Measurements from ENCODE around the gene IL10RA.

IL10RA gene

DNA sequence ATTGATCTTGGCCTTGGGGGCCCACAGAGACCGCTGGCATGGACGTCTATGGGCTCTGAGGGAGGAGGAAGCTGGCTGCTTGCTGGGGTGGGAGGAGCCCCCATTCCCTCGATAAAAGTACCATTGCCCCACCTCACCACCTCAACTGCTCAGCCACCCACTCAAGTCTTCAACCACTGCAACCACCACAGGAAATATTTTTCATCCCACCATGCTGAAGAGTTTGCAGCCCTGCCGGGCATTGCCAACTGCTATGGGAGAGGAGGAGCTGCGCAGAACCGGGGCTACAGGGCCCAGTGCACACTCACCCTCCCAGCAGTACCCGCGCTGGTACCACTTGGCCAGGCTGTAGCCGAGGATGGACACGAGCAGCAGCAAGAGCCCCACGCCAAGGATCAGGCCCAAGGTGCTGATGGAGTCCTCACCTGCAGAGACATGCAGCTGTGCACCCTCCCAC lies 29.2 kb downstream of the IL10RA start:
- peaks cover 13% of the 10 kb centered on the region for H3K27me3 ChIP-seq (ENCODE audit: insufficient read depth, poor library complexity, severe bottlenecking)

DNA sequence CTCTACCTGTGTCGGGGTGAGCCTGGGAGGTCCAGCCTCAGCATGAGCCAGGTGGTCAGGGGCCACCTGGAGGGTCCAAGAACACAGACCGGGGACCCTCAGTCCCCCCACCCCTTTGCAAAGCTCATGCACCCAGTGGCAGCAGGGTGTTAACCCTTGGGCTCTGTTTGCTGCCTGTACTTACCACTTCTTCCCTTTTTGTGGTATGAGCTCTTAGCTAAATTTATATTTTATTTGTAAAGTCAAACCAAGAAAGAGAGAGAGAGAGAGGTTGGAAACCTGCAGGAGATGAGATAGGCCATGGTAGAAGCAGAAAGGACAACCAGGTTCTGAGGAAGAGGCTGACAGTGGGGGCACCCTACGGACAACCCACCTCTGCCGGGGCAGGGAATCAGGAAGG lies 29.9 kb downstream of the IL10RA start:
- Histone ChIP-seq H3K27ac (ENCODE audit: poor library complexity, severe bottlenecking) (no peak overlapping the region), H3K4me3 (ENCODE audit: severe bottlenecking) (no peak overlapping the region), H3K27me3 (ENCODE audit: insufficient read depth, poor library complexity, severe bottlenecking) (peaks cover 18% of the 10 kb centered on the region), H3K36me3 (ENCODE audit: low read depth) (no peaks in the 10 kb centered on the region), H3K4me1 (ENCODE audit: insufficient read depth, poor library complexity, severe bottlenecking) (no peaks in the 10 kb centered on the region), H3K9me3 (ENCODE audit: severe bottlenecking) (no peaks in the 10 kb centered on the region)
- DNase-seq (ENCODE audit: low spot score) (no peak), ATAC-seq (ENCODE audit: low read depth) (no peak)
- TF ChIP-seq, protein P1, sequence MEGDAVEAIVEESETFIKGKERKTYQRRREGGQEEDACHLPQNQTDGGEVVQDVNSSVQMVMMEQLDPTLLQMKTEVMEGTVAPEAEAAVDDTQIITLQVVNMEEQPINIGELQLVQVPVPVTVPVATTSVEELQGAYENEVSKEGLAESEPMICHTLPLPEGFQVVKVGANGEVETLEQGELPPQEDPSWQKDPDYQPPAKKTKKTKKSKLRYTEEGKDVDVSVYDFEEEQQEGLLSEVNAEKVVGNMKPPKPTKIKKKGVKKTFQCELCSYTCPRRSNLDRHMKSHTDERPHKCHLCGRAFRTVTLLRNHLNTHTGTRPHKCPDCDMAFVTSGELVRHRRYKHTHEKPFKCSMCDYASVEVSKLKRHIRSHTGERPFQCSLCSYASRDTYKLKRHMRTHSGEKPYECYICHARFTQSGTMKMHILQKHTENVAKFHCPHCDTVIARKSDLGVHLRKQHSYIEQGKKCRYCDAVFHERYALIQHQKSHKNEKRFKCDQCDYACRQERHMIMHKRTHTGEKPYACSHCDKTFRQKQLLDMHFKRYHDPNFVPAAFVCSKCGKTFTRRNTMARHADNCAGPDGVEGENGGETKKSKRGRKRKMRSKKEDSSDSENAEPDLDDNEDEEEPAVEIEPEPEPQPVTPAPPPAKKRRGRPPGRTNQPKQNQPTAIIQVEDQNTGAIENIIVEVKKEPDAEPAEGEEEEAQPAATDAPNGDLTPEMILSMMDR (IDR thresholded peaks at IDR 0.05; ENCODE audit: poor library complexity, severe bottlenecking): no peak

More for the DNA sequence above, 29.2 kb downstream of the IL10RA start:
- H3K36me3 ChIP-seq (ENCODE audit: low read depth): no peaks in the 10 kb centered on the region
- DNase-seq (ENCODE audit: low spot score) (no peak), ATAC-seq (ENCODE audit: low read depth) (no peak)
- H3K9me3 ChIP-seq (ENCODE audit: severe bottlenecking): no peaks in the 10 kb centered on the region
- no peak overlapping the region for H3K4me3 ChIP-seq (ENCODE audit: severe bottlenecking)
- TF ChIP-seq, protein P1 (IDR thresholded peaks at IDR 0.05; ENCODE audit: poor library complexity, severe bottlenecking): no peak
- H3K27ac ChIP-seq (ENCODE audit: poor library complexity, severe bottlenecking): no peak overlapping the region
- H3K4me1 ChIP-seq (ENCODE audit: insufficient read depth, poor library complexity, severe bottlenecking): no peaks in the 10 kb centered on the region

DNA sequence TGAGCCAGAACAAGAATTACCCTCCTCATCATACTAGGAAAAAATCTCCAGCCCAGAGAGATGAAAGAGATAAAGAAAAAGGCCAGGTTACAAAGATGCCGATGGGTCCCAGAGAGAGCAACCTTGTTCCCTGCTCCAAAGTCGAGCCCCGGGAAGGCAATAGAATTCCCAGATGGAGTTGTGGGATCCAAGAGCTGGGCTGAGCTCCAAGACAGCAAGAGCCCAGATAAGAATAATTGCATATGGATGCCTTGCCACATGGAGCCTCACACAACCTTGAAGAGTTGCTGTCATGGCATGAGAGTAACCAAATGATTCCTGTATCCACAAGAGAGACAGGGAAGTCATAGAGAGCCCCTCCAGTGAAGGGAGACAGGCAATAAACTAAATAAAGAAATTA lies 30.9 kb downstream of the IL10RA start:
- ATAC-seq (ENCODE audit: low read depth) (no peak), DNase-seq (ENCODE audit: low spot score) (no peak)
- H3K4me1 ChIP-seq (ENCODE audit: insufficient read depth, poor library complexity, severe bottlenecking): no peaks in the 10 kb centered on the region
- H3K36me3 ChIP-seq (ENCODE audit: low read depth): no peaks in the 10 kb centered on the region
- H3K9me3 ChIP-seq (ENCODE audit: severe bottlenecking): no peaks in the 10 kb centered on the region
- no peak overlapping the region for H3K4me3 ChIP-seq (ENCODE audit: severe bottlenecking)
- no peak overlapping the region for H3K27ac ChIP-seq (ENCODE audit: poor library complexity, severe bottlenecking)
- TF ChIP-seq, protein P1 (IDR thresholded peaks at IDR 0.05; ENCODE audit: poor library complexity, severe bottlenecking): no peak
- peaks cover 21% of the 10 kb centered on the region for H3K27me3 ChIP-seq (ENCODE audit: insufficient read depth, poor library complexity, severe bottlenecking)

DNA sequence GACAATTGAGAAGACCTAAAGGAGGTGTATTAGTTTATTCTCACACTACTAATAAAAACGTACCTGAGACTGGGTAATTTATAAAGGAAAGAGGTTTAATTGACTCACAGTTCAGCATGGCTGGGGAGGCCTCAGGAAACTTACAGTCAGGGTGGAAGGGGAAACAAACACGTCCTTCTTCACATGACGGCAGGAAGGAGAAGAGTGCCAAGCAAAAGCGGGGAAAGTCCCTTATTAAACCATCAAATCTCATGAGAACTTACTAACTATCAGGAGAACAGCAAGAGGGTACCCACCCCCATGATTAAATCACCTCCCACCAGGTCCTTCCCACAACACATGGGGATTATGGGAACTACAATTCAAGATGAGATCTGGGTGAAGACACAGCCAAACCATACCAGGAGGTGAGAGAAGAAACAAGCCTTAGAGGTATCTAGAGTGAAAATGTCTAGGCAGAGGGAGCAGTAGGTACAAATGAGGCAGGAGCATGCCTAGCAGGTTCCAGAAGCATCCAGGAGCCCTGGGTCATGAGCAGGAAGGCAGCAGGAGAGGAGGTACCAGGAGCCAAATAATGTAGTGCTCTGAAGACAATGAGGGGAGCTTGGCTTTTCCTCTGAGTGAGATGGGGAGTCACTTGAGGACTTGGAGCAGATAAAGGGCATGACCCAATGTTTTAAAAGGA lies 31.6 kb downstream of the IL10RA start:
- Histone ChIP-seq H3K27me3 (ENCODE audit: insufficient read depth, poor library complexity, severe bottlenecking) (peaks cover 21% of the 10 kb centered on the region), H3K36me3 (ENCODE audit: low read depth) (no peaks in the 10 kb centered on the region), H3K4me1 (ENCODE audit: insufficient read depth, poor library complexity, severe bottlenecking) (no peaks in the 10 kb centered on the region), H3K9me3 (ENCODE audit: severe bottlenecking) (no peaks in the 10 kb centered on the region), H3K27ac (ENCODE audit: poor library complexity, severe bottlenecking) (no peak overlapping the region), H3K4me3 (ENCODE audit: severe bottlenecking) (no peak overlapping the region)
- no peak for ATAC-seq (ENCODE audit: low read depth)
- DNase-seq (ENCODE audit: low spot score): no peak
- TF ChIP-seq, protein P1 (IDR thresholded peaks at IDR 0.05; ENCODE audit: poor library complexity, severe bottlenecking): no peak

DNA sequence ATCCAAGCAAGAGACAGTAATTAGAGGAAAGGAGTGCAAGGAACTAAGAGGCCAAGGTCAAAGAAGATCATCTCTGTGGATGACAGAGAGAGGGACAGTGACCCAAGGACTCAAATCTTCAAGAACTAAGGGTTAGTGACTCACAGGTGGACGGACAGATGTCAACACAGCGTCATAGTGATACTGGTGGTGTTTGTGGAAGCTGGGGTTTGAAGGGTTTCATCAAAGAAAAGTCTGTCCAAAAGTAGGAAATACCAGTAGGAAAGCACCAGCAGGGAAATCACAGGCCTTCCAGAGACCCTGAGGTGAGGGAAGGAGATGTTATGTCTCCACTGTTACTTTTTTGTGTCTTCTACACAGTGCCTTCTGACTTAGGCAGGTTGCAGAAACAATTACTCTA lies 32.2 kb downstream of the IL10RA start:
- TF ChIP-seq, protein P1 (IDR thresholded peaks at IDR 0.05; ENCODE audit: poor library complexity, severe bottlenecking): no peak

More for the DNA sequence above, 32.2 kb downstream of the IL10RA start:
- DNase-seq (ENCODE audit: low spot score): no peak
- no peaks in the 10 kb centered on the region for H3K36me3 ChIP-seq (ENCODE audit: low read depth)
- H3K4me1 ChIP-seq (ENCODE audit: insufficient read depth, poor library complexity, severe bottlenecking): no peaks in the 10 kb centered on the region
- H3K4me3 ChIP-seq (ENCODE audit: severe bottlenecking): no peak overlapping the region
- H3K27me3 ChIP-seq (ENCODE audit: insufficient read depth, poor library complexity, severe bottlenecking): peaks cover 21% of the 10 kb centered on the region
- no peaks in the 10 kb centered on the region for H3K9me3 ChIP-seq (ENCODE audit: severe bottlenecking)
- no peak overlapping the region for H3K27ac ChIP-seq (ENCODE audit: poor library complexity, severe bottlenecking)
- no peak for ATAC-seq (ENCODE audit: low read depth)
